Osteocyte (in vitro differentiated cells): ENCODE data around the gene PPP2R3C. TPM values are rescaled to one million over a fixed set of nuclear protein-coding genes. Genes with fewer than 3 reads are reported as not detected.

Experiments used
- DNase-seq: peaks from one replicate; pipeline ENCODE4 v3.0.0; 2021; ENCODE audit warnings: mixed read lengths; ENCODE audit not compliant: unreplicated experiment; ENCODE audit errors: extremely low spot score
- H3K27ac Mint-ChIP-seq: one replicate; pipeline ENCODE4 v1.8.0; 2021; ENCODE audit warnings: mild to moderate bottlenecking, mixed read lengths; ENCODE audit not compliant: unreplicated experiment
- H3K27me3 Mint-ChIP-seq: one replicate; pipeline ENCODE4 v1.8.0; 2021; ENCODE audit warnings: mixed read lengths; ENCODE audit not compliant: unreplicated experiment
- H3K36me3 Mint-ChIP-seq: one replicate; pipeline ENCODE4 v1.8.0; 2021; ENCODE audit warnings: mixed read lengths; ENCODE audit not compliant: unreplicated experiment
- H3K4me1 Mint-ChIP-seq: one replicate; pipeline ENCODE4 v1.8.0; 2021; ENCODE audit warnings: mixed read lengths; ENCODE audit not compliant: unreplicated experiment
- H3K4me3 Mint-ChIP-seq: one replicate; pipeline ENCODE4 v1.8.0; 2021; ENCODE audit warnings: mild to moderate bottlenecking, moderate library complexity, mixed read lengths; ENCODE audit not compliant: unreplicated experiment
- H3K9me3 Mint-ChIP-seq: one replicate; pipeline ENCODE4 v1.8.0; 2021; ENCODE audit warnings: mixed read lengths; ENCODE audit not compliant: unreplicated experiment
- CTCF ChIP-seq: fragments of 200-600 bp; sonication (generic); IDR thresholded peaks from 2 replicates; pipeline ENCODE4 v1.5.0; 2021; ENCODE audit warnings: antibody characterized with exemption, mild to moderate bottlenecking, moderate library complexity
- total RNA-seq: library from RNA; stranded (reverse); gene quantifications from 2 replicates; pipeline ENCODE4 v1.2.1, GENCODE V29; 2021

The PPP2R3C gene
- total RNA-seq, 1 donor from 2014 or later, result 33.1 TPM

DNA sequence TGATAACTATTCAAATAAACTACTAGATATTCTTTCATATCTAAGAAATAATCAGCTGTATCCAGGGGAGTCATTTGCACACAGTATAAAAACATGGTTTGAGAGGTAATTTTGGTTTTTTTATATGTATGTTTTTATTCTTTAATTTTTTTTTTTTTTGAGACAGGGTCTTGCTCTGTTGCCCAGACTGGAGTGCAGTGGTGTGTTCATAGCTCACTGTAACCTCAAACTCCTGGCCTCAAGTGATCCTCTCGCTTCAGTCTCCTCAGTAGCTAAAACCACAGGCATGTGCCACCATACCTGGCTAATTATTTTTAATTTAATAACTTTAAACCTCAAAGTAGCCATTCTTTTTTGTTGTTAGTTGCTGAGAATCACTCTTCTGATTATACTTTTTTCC lies 2.3 kb upstream of the PPP2R3C start:
- no peak for TF ChIP-seq CTCF
- Mint-ChIP-seq H3K27me3 (no peaks in the 10 kb centered on the region), H3K36me3 (peaks cover 17% of the 10 kb centered on the region), H3K4me3 (peak overlapping the region; percentile 97), H3K27ac (peak overlapping the region; percentile 100), H3K4me1 (peaks cover 50% of the 10 kb centered on the region), H3K9me3 (no peaks in the 10 kb centered on the region)
- no peak for DNase-seq

DNA sequence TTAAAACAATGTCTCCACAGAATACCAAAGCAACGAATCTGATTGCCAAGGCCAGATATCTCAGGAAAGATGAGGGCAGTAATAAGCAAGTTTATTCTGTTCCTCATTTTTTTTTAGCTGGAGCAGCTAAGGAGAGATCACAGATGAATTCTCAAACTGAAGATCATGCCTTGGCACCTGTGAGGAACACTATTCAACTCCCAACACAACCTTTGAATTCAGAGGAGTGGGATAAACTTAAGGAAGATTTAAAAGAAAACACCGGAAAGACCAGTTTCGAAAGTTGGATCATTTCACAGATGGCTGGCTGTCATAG lies 1.6 kb upstream of the PPP2R3C start:
- H3K36me3 Mint-ChIP-seq, result peaks cover 18% of the 10 kb centered on the region
- H3K4me1 Mint-ChIP-seq, result peaks cover 47% of the 10 kb centered on the region
- no peak for DNase-seq
- TF ChIP-seq CTCF, result no peak
- no peaks in the 10 kb centered on the region for H3K27me3 Mint-ChIP-seq
- H3K9me3 Mint-ChIP-seq, result no peaks in the 10 kb centered on the region
- peak overlapping the region; percentile 97 for H3K4me3 Mint-ChIP-seq
- peak overlapping the region; percentile 100 for H3K27ac Mint-ChIP-seq

DNA sequence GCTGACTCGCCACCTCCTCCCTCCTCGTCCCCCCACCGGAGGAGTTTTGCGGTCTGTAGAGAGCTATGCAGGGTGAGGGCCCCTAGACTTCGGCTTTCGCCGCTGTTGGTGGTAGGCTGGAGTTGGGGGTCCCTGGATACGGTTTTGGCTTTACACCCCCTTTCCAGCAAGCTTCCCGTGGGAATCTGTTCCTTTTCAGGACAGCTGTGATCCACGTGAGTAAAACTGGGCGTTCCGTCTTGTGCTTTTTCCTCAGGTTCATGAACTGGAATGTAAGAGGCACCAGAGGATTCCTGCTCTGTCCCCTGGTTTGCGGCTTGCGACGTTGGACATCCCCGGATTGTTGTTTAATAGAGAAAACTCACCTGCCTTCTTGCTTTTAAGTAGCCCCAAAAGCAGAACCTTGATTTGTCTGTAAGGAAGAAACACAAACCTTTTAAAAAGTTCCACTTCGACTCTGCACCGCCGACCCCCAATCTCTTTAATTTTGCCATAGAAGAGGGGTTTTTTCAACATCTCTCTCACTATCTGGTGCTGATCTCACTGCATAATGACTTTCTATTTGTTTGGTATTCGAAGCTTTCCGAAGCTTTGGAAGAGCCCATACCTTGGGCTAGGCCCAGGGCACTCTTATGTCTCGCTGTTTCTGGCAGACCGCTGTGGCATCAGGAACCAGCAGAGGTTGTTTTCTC lies 1.1 kb upstream of the PPP2R3C start:
- peak overlapping the region; percentile 100 for H3K27ac Mint-ChIP-seq
- DNase-seq, result no peak
- no peaks in the 10 kb centered on the region for H3K27me3 Mint-ChIP-seq
- H3K36me3 Mint-ChIP-seq, result peaks cover 16% of the 10 kb centered on the region
- TF ChIP-seq CTCF, result no peak
- H3K4me3 Mint-ChIP-seq, result peak overlapping the region; percentile 97
- H3K9me3 Mint-ChIP-seq, result no peaks in the 10 kb centered on the region
- H3K4me1 Mint-ChIP-seq, result peaks cover 46% of the 10 kb centered on the region

DNA sequence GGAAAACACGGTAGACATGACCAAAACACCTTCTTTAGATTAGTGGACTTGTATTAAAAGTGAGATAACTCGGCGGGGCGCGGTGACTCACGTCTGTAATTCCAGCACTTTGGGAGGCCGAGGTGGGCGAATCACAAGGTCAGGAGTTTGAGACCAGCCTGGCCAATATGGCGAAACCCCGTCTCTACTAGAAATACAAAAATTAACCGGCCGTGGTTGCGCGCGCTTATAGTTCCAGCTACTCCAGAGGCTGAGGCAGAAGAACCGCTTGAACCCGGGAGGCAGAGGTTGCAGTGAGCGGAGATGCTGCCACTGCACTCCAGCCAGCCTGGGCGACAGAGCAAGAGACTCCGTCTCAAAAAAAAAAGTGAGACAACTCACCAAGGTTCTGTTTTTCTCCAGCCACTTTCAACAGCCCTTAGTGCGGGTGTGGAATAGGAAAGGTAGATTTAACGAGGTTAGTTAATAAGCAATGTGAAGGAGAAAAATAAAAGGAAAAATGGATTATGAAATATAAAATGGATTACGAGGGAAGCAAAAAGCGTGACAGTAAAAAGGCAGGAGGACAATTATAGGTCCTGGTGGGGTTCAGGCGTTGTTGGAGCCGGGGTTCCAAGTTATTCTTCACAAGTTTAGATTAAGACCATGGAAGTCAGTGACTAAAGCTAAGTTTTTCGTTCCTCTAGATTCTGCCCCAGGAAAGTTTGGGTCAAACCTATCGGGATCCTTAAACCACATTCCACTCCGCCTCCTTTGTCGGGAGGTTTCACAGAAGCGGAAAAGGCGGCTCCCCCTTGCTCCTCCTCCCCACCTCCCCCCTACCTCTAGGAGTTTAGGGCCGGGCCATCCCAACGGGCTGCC lies 534 bp downstream of the PPP2R3C start:
- Mint-ChIP-seq H3K4me1 (peaks cover 46% of the 10 kb centered on the region), H3K36me3 (peaks cover 18% of the 10 kb centered on the region), H3K9me3 (no peaks in the 10 kb centered on the region), H3K4me3 (peak overlapping the region; percentile 97), H3K27ac (peak overlapping the region; percentile 100), H3K27me3 (no peaks in the 10 kb centered on the region)
- no peak for DNase-seq
- no peak for TF ChIP-seq CTCF

DNA sequence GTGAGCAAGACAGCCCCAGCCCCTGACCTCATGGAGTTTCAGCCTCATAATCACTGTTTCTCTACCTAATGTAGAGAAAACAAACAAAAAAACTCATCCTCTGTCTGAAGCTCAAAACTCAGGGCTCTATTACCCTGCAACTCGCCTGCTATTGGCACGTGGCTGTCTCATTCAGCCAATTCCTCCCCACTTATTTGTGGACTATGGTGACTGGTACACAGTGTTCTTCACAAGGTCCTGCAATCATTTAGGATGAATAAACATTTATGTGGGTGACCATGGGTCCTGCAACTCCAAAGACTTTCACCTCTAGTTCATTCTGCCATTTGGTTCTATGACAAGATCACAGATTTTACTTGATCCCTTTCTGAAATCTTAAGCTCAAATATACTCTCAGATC lies 4.7 kb downstream of the PPP2R3C start:
- Mint-ChIP-seq H3K4me1 (peaks cover 17% of the 10 kb centered on the region), H3K4me3 (no peak overlapping the region), H3K27ac (no peak overlapping the region), H3K9me3 (no peaks in the 10 kb centered on the region), H3K27me3 (no peaks in the 10 kb centered on the region), H3K36me3 (peaks cover 34% of the 10 kb centered on the region)
- DNase-seq, result no peak
- TF ChIP-seq CTCF, result no peak
